HepG2 (cell line): ENCODE results near the gene MBLAC1. TPM values are rescaled to one million over a fixed set of nuclear protein-coding genes. Genes with fewer than 3 reads are reported as not detected.

Source experiments
- ESRRA ChIP-seq: sonication (generic); formaldehyde crosslinking; IDR thresholded peaks from 2 replicates; pipeline ENCODE4 v1.5.1; 2020; ENCODE audit warnings: mild to moderate bottlenecking, low read depth, missing genetic modification reagents
- FOXO1 ChIP-seq: sonication (generic); formaldehyde crosslinking; IDR thresholded peaks from 2 replicates; pipeline ENCODE4 v1.4.0; 2020; ENCODE audit warnings: missing genetic modification reagents
- GABPA ChIP-seq, 2 experiments: IDR thresholded peaks; 2 replicates each; pipeline ENCODE4 v1.6.1; 2011 to 2016; ENCODE audit warnings: low read depth in 2 of 2, low read length in 1 of 2, missing biosample characterization in 1 of 2, missing genetic modification characterization in 1 of 2
- NFIB ChIP-seq: sonication (generic); formaldehyde crosslinking; IDR thresholded peaks from 2 replicates; pipeline ENCODE4 v1.9.0; 2021; ENCODE audit warnings: missing genetic modification reagents, mild to moderate bottlenecking, borderline replicate concordance
- NFYC ChIP-seq: IDR thresholded peaks from 2 replicates; pipeline ENCODE4 v1.6.1; 2016; ENCODE audit warnings: missing genetic modification reagents, missing compliant biosample characterization
- PRMT3 ChIP-seq: sonication (generic); formaldehyde crosslinking; IDR thresholded peaks from 2 replicates; pipeline ENCODE4 v1.8.1; 2022; ENCODE audit warnings: low read depth, mild to moderate bottlenecking, moderate library complexity, missing genetic modification reagents, borderline replicate concordance
- SETDB1 ChIP-seq: sonication (generic); formaldehyde crosslinking; IDR thresholded peaks from 2 replicates; pipeline ENCODE4 v1.5.1; 2020; ENCODE audit warnings: missing genetic modification reagents, mild to moderate bottlenecking, borderline replicate concordance
- SMARCC2 ChIP-seq: fragments of 450-650 bp; IDR thresholded peaks from 2 replicates; pipeline ENCODE4 v1.6.1; 2017; ENCODE audit warnings: antibody characterized with exemption, mild to moderate bottlenecking
- TOPORS ChIP-seq: sonication (generic); formaldehyde crosslinking; IDR thresholded peaks from 2 replicates; pipeline ENCODE4 v1.8.0; 2023; ENCODE audit warnings: mild to moderate bottlenecking, missing genetic modification reagents
- XBP1 ChIP-seq: sonication (generic); formaldehyde crosslinking; IDR thresholded peaks from 2 replicates; pipeline ENCODE4 v1.5.0; 2020; ENCODE audit warnings: missing genetic modification reagents
- ZNF12 ChIP-seq: sonication (generic); formaldehyde crosslinking; IDR thresholded peaks from 2 replicates; pipeline ENCODE4 v1.5.0; 2020; ENCODE audit warnings: missing genetic modification reagents
- ZNF143 ChIP-seq: sonication (generic); formaldehyde crosslinking; IDR thresholded peaks from 2 replicates; pipeline ENCODE4 v1.4.0; 2020; ENCODE audit warnings: missing genetic modification reagents
- ZNF296 ChIP-seq: sonication (generic); formaldehyde crosslinking; conservative IDR thresholded peaks from 2 replicates; pipeline ENCODE4 v1.5.0; 2020; ENCODE audit warnings: mild to moderate bottlenecking, missing genetic modification reagents
- ZNF382 ChIP-seq: sonication (generic); formaldehyde crosslinking; IDR thresholded peaks from 2 replicates; pipeline ENCODE4 v1.5.0; 2020; ENCODE audit warnings: missing genetic modification reagents, mild to moderate bottlenecking, borderline replicate concordance
- ZNF512 ChIP-seq: sonication (generic); formaldehyde crosslinking; IDR thresholded peaks from 2 replicates; pipeline ENCODE4 v1.4.0; 2020; ENCODE audit warnings: mild to moderate bottlenecking, missing genetic modification reagents
- ZNF557 ChIP-seq: sonication (generic); formaldehyde crosslinking; IDR thresholded peaks from 2 replicates; pipeline ENCODE4 v1.4.0; 2020; ENCODE audit warnings: missing genetic modification reagents
- ZNF766 ChIP-seq: sonication (generic); formaldehyde crosslinking; IDR thresholded peaks from 2 replicates; pipeline ENCODE4 v1.5.0; 2020; ENCODE audit warnings: missing genetic modification reagents, borderline replicate concordance
- ZNF839 ChIP-seq: sonication (generic); formaldehyde crosslinking; IDR thresholded peaks from 2 replicates; pipeline ENCODE4 v1.4.0; 2020; ENCODE audit warnings: missing genetic modification reagents, mild to moderate bottlenecking, borderline replicate concordance
- ZSCAN30 ChIP-seq: sonication (generic); formaldehyde crosslinking; IDR thresholded peaks from 2 replicates; pipeline ENCODE4 v1.5.0; 2020; ENCODE audit warnings: mild to moderate bottlenecking, missing genetic modification reagents
- ZSCAN9 ChIP-seq: IDR thresholded peaks from 2 replicates; pipeline ENCODE4 v1.6.1; 2016; ENCODE audit warnings: borderline replicate concordance
- polyA plus RNA-seq, 8 experiments: library from polyadenylated mRNA; depleted of rRNA in 3 of 8; stranded (reverse) in 7 of 8; unstranded in 1 of 8; fragments of >200 nt; fragmentation: Illumina TruSeq in 4 of 8; extraction: Trizol in 4 of 8; gene quantifications; 2 replicates each; pipeline versions ENCODE4 v1.2.1 to v1.2.3, GENCODE V29; 2011 to 2016; ENCODE audit warnings: low read depth in 4 of 8, missing spikeins in 1 of 8, mixed read lengths in 1 of 8; ENCODE audit not compliant: insufficient read depth in 1 of 8
- total RNA-seq, 5 experiments: library from RNA; depleted of rRNA; stranded (reverse); fragments of >200 nt; fragmentation: Illumina TruSeq; extraction: Trizol; gene quantifications; 2 replicates each; pipeline ENCODE4 v1.2.3, GENCODE V29; 2016; ENCODE audit warnings: low read depth in 1 of 5
- TF ChIP-seq, protein P1 (sequence below): sonication (generic); formaldehyde crosslinking; IDR thresholded peaks from 2 replicates; pipeline ENCODE4 v1.8.1; 2023; ENCODE audit warnings: missing genetic modification reagents, mild to moderate bottlenecking, borderline replicate concordance
- TF ChIP-seq, protein P2 (sequence below): sonication (generic); formaldehyde crosslinking; IDR thresholded peaks from 2 replicates; pipeline ENCODE4 v1.4.0; 2020; ENCODE audit warnings: mild to moderate bottlenecking, missing genetic modification reagents
- TF ChIP-seq, protein P3 (sequence below): IDR thresholded peaks from 2 replicates; pipeline ENCODE4 v1.6.1; 2018; ENCODE audit warnings: missing genetic modification reagents, mild to moderate bottlenecking, missing compliant biosample characterization
- TF ChIP-seq, protein P4 (sequence below): sonication (generic); formaldehyde crosslinking; IDR thresholded peaks from 2 replicates; pipeline ENCODE4 v1.4.0; 2020; ENCODE audit warnings: mild to moderate bottlenecking, missing genetic modification reagents

MBLAC1 gene
- total and polyA plus RNA-seq, 2 of the 13 experiments (the other 11 are each of a cell fraction or from before 2014, with no cell fraction given) = 0.79 to 2.1 TPM

DNA sequence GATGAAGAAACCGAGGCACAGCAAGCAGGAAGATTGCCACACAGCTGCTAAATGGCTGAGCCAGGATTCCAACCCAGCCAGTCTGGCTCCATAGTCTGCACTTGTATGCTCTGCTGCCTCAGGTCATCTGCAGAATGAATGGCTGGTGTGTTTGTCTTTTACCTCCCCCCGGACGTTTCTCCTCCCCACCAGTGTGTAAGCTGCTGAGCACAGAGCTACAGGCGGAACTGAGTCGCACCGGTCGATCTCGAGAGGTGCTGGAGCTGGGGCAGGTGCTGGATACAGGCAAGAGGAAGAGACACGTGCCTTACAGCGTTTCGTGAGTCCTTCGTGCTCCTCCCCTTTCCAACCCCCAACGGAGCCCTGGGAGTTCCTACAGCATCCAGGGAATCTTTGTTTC is 4.7 kb upstream of the MBLAC1 start (continued):
- no peak for TF ChIP-seq ZNF512
- TF ChIP-seq XBP1 (CRISPR knock-in tag) = no peak
- no peak for TF ChIP-seq SETDB1
- TF ChIP-seq ESRRA (CRISPR knock-in tag) = 0 out of 2 replicates have a peak, but pooled peaks have one; percentile 24
- TF ChIP-seq ZNF143 (CRISPR knock-in tag) = no peak
- no peak for TF ChIP-seq ZSCAN30 (CRISPR knock-in tag)
- no peak for TF ChIP-seq TOPORS (CRISPR knock-in tag)
- no peak for TF ChIP-seq ZNF296
- no peak for TF ChIP-seq ZNF839 (CRISPR knock-in tag)
- TF ChIP-seq ZNF766 (CRISPR knock-in tag) = no peak
- TF ChIP-seq, protein P1, sequence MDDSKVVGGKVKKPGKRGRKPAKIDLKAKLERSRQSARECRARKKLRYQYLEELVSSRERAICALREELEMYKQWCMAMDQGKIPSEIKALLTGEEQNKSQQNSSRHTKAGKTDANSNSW (CRISPR knock-in tag) = no peak
- TF ChIP-seq PRMT3 (CRISPR knock-in tag) = no peak
- TF ChIP-seq, protein P2, sequence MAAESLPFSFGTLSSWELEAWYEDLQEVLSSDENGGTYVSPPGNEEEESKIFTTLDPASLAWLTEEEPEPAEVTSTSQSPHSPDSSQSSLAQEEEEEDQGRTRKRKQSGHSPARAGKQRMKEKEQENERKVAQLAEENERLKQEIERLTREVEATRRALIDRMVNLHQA (CRISPR knock-in tag) = no peak
- no peak for TF ChIP-seq NFIB
- no peak for TF ChIP-seq GABPA (IDR thresholded peaks at IDR 0.05; ENCODE audit: low read depth, low read length)
- peak; percentile 66 for TF ChIP-seq GABPA (CRISPR knock-in tag; IDR thresholded peaks at IDR 0.05; ENCODE audit: low read depth)
- no peak for TF ChIP-seq SMARCC2
- no peak; the same call in 1 of the 2 replicates for TF ChIP-seq ZSCAN9 (CRISPR knock-in tag)
- 0 out of 2 replicates have a peak, but pooled peaks have one; percentile 25 for TF ChIP-seq ZNF12 (CRISPR knock-in tag)
- no peak for TF ChIP-seq ZNF382 (CRISPR knock-in tag)
- TF ChIP-seq, protein P3, sequence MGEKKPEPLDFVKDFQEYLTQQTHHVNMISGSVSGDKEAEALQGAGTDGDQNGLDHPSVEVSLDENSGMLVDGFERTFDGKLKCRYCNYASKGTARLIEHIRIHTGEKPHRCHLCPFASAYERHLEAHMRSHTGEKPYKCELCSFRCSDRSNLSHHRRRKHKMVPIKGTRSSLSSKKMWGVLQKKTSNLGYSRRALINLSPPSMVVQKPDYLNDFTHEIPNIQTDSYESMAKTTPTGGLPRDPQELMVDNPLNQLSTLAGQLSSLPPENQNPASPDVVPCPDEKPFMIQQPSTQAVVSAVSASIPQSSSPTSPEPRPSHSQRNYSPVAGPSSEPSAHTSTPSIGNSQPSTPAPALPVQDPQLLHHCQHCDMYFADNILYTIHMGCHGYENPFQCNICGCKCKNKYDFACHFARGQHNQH = peak; percentile 82
- TF ChIP-seq ZNF557 = no peak
- no peak for TF ChIP-seq FOXO1
- TF ChIP-seq, protein P4, sequence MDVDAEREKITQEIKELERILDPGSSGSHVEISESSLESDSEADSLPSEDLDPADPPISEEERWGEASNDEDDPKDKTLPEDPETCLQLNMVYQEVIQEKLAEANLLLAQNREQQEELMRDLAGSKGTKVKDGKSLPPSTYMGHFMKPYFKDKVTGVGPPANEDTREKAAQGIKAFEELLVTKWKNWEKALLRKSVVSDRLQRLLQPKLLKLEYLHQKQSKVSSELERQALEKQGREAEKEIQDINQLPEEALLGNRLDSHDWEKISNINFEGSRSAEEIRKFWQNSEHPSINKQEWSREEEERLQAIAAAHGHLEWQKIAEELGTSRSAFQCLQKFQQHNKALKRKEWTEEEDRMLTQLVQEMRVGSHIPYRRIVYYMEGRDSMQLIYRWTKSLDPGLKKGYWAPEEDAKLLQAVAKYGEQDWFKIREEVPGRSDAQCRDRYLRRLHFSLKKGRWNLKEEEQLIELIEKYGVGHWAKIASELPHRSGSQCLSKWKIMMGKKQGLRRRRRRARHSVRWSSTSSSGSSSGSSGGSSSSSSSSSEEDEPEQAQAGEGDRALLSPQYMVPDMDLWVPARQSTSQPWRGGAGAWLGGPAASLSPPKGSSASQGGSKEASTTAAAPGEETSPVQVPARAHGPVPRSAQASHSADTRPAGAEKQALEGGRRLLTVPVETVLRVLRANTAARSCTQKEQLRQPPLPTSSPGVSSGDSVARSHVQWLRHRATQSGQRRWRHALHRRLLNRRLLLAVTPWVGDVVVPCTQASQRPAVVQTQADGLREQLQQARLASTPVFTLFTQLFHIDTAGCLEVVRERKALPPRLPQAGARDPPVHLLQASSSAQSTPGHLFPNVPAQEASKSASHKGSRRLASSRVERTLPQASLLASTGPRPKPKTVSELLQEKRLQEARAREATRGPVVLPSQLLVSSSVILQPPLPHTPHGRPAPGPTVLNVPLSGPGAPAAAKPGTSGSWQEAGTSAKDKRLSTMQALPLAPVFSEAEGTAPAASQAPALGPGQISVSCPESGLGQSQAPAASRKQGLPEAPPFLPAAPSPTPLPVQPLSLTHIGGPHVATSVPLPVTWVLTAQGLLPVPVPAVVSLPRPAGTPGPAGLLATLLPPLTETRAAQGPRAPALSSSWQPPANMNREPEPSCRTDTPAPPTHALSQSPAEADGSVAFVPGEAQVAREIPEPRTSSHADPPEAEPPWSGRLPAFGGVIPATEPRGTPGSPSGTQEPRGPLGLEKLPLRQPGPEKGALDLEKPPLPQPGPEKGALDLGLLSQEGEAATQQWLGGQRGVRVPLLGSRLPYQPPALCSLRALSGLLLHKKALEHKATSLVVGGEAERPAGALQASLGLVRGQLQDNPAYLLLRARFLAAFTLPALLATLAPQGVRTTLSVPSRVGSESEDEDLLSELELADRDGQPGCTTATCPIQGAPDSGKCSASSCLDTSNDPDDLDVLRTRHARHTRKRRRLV = no peak
- TF ChIP-seq NFYC (CRISPR knock-in tag) = no peak; the same call in 1 of the 2 replicates
